HUES6 (cell line): ENCODE results near the gene EVL.

Source experiments
- H3K27ac ChIP-seq: 2 replicates; pipeline ENCODE4 v1.7.0; 2013; ENCODE audit warnings: low read depth, mild to moderate bottlenecking, low read length, inconsistent platforms
- H3K27me3 ChIP-seq: 2 replicates; pipeline ENCODE4 v1.6.1; 2013; ENCODE audit warnings: low read length; ENCODE audit not compliant: control insufficient read depth, insufficient read depth
- H3K36me3 ChIP-seq: 2 replicates; pipeline ENCODE4 v1.6.1; 2013; ENCODE audit warnings: low read length; ENCODE audit not compliant: control insufficient read depth, insufficient read depth
- H3K4me1 ChIP-seq: 2 replicates; pipeline ENCODE4 v1.6.1; 2013; ENCODE audit warnings: low read length; ENCODE audit not compliant: control insufficient read depth, insufficient read depth
- H3K4me3 ChIP-seq: 2 replicates; pipeline ENCODE4 v1.5.1; 2013; ENCODE audit warnings: low read depth, low read length
- H3K9ac ChIP-seq: one replicate; pipeline ENCODE4 v1.6.1; 2013; ENCODE audit warnings: mild to moderate bottlenecking, low read length
- H3K9me3 ChIP-seq: 2 replicates; pipeline ENCODE4 v1.6.1; 2013; ENCODE audit warnings: low read depth, low read length; ENCODE audit not compliant: control insufficient read depth, insufficient read depth

Gene EVL

GRCh38 chr14:100085462-100085861 is 20.2 kb downstream of the EVL start:
- H3K36me3 ChIP-seq, result peaks cover 3% of the 10 kb centered on the region; the same call in 1 of the 2 replicates
- H3K9ac ChIP-seq, result no peak overlapping the region
- no peak overlapping the region for H3K4me3 ChIP-seq
- H3K27me3 ChIP-seq, result no peaks in the 10 kb centered on the region
- H3K4me1 ChIP-seq, result no peaks in the 10 kb centered on the region
- H3K27ac ChIP-seq, result no peak overlapping the region
- no peaks in the 10 kb centered on the region for H3K9me3 ChIP-seq

- H3K27me3 ChIP-seq, result no peaks in the 10 kb centered on the region
- no peak overlapping the region for H3K27ac ChIP-seq
- peaks cover 3% of the 10 kb centered on the region; the same call in 1 of the 2 replicates for H3K36me3 ChIP-seq
- no peak overlapping the region for H3K4me3 ChIP-seq
- no peaks in the 10 kb centered on the region for H3K9me3 ChIP-seq
- H3K9ac ChIP-seq, result no peak overlapping the region
- no peaks in the 10 kb centered on the region for H3K4me1 ChIP-seq
These were observed 21.1 kb downstream of the EVL start for GRCh38 chr14:100086361-100086760.

GRCh38 chr14:100088226-100088625 is 23.0 kb downstream of the EVL start:
- Histone ChIP-seq H3K36me3 (peaks cover 3% of the 10 kb centered on the region; the same call in 1 of the 2 replicates), H3K9me3 (no peaks in the 10 kb centered on the region), H3K27ac (no peak overlapping the region), H3K9ac (no peak overlapping the region), H3K27me3 (no peaks in the 10 kb centered on the region), H3K4me3 (no peak overlapping the region), H3K4me1 (no peaks in the 10 kb centered on the region)

GRCh38 chr14:100091386-100091785 is 26.2 kb downstream of the EVL start:
- no peak overlapping the region for H3K4me3 ChIP-seq
- no peaks in the 10 kb centered on the region for H3K4me1 ChIP-seq
- H3K27ac ChIP-seq, result no peak overlapping the region
- no peaks in the 10 kb centered on the region for H3K27me3 ChIP-seq
- H3K9me3 ChIP-seq, result no peaks in the 10 kb centered on the region
- no peak overlapping the region for H3K9ac ChIP-seq
- H3K36me3 ChIP-seq, result no peaks in the 10 kb centered on the region

GRCh38 chr14:100092832-100093231 is 27.6 kb downstream of the EVL start:
- Histone ChIP-seq H3K9me3 (no peaks in the 10 kb centered on the region), H3K27me3 (no peaks in the 10 kb centered on the region), H3K4me3 (no peak overlapping the region), H3K36me3 (0 out of 2 replicates have a peak, but pooled peaks cover 6% of the 10 kb centered on the region), H3K4me1 (no peaks in the 10 kb centered on the region), H3K27ac (no peak overlapping the region), H3K9ac (no peak overlapping the region)

- Histone ChIP-seq H3K9ac (no peak overlapping the region), H3K9me3 (no peaks in the 10 kb centered on the region), H3K27ac (no peak overlapping the region), H3K27me3 (no peaks in the 10 kb centered on the region), H3K36me3 (0 out of 2 replicates have a peak, but pooled peaks cover 6% of the 10 kb centered on the region), H3K4me3 (no peak overlapping the region), H3K4me1 (no peaks in the 10 kb centered on the region)
These were observed 28.1 kb downstream of the EVL start for GRCh38 chr14:100093319-100093718.

- no peaks in the 10 kb centered on the region for H3K27me3 ChIP-seq
- H3K4me3 ChIP-seq, result no peak overlapping the region
- H3K27ac ChIP-seq, result no peak overlapping the region
- no peaks in the 10 kb centered on the region for H3K9me3 ChIP-seq
- H3K4me1 ChIP-seq, result no peaks in the 10 kb centered on the region
- no peak overlapping the region for H3K9ac ChIP-seq
- peaks cover 10% of the 10 kb centered on the region; the same call in 1 of the 2 replicates for H3K36me3 ChIP-seq
These were observed 31.4 kb downstream of the EVL start for GRCh38 chr14:100096656-100097055.

- Histone ChIP-seq H3K27ac (no peak overlapping the region), H3K9ac (no peak overlapping the region), H3K27me3 (no peaks in the 10 kb centered on the region), H3K4me1 (peaks cover 4% of the 10 kb centered on the region; the same call in 1 of the 2 replicates), H3K36me3 (peaks cover 10% of the 10 kb centered on the region; the same call in 1 of the 2 replicates), H3K4me3 (no peak overlapping the region), H3K9me3 (no peaks in the 10 kb centered on the region)
These were observed 32.9 kb downstream of the EVL start for GRCh38 chr14:100098171-100098570.

- H3K9me3 ChIP-seq, result no peaks in the 10 kb centered on the region
- no peaks in the 10 kb centered on the region for H3K27me3 ChIP-seq
- H3K4me3 ChIP-seq, result no peak overlapping the region
- H3K9ac ChIP-seq, result no peak overlapping the region
- H3K36me3 ChIP-seq, result peaks cover 10% of the 10 kb centered on the region; the same call in 1 of the 2 replicates
- no peak overlapping the region for H3K27ac ChIP-seq
- H3K4me1 ChIP-seq, result peaks cover 4% of the 10 kb centered on the region; the same call in 1 of the 2 replicates
These were observed 34.9 kb downstream of the EVL start for GRCh38 chr14:100100032-100100703.

- H3K4me3 ChIP-seq, result no peak overlapping the region
- H3K36me3 ChIP-seq, result peaks cover 8% of the 10 kb centered on the region; the same call in 1 of the 2 replicates
- H3K9ac ChIP-seq, result no peak overlapping the region
- H3K27ac ChIP-seq, result no peak overlapping the region
- H3K9me3 ChIP-seq, result no peaks in the 10 kb centered on the region
- H3K27me3 ChIP-seq, result no peaks in the 10 kb centered on the region
- H3K4me1 ChIP-seq, result peaks cover 4% of the 10 kb centered on the region; the same call in 1 of the 2 replicates
These were observed 37.0 kb downstream of the EVL start for GRCh38 chr14:100102156-100102785.

- peaks cover 4% of the 10 kb centered on the region; the same call in 1 of the 2 replicates for H3K36me3 ChIP-seq
- H3K4me1 ChIP-seq, result peaks cover 4% of the 10 kb centered on the region; the same call in 1 of the 2 replicates
- no peak overlapping the region for H3K4me3 ChIP-seq
- no peaks in the 10 kb centered on the region for H3K27me3 ChIP-seq
- H3K9me3 ChIP-seq, result no peaks in the 10 kb centered on the region
- H3K27ac ChIP-seq, result no peak overlapping the region
- no peak overlapping the region for H3K9ac ChIP-seq
These were observed 38.2 kb downstream of the EVL start for GRCh38 chr14:100103250-100104005.
